Glutamatergic neuron (in vitro differentiated cells): Measurements from ENCODE around the gene PIN1. TPM values are rescaled to one million over a fixed set of nuclear protein-coding genes. Genes with fewer than 3 reads are reported as not detected.

Experiments
- DNase-seq: peaks from one replicate; pipeline ENCODE4 v3.0.0; 2022
- H3K27ac Mint-ChIP-seq: one replicate; pipeline ENCODE4 v1.8.0; 2020; ENCODE audit warnings: mild to moderate bottlenecking, mixed read lengths, inconsistent platforms; ENCODE audit not compliant: unreplicated experiment
- H3K27me3 Mint-ChIP-seq: one replicate; pipeline ENCODE4 v1.8.0; 2020; ENCODE audit warnings: mild to moderate bottlenecking, moderate library complexity, mixed read lengths, inconsistent platforms; ENCODE audit not compliant: unreplicated experiment
- H3K36me3 Mint-ChIP-seq: one replicate; pipeline ENCODE4 v1.8.0; 2020; ENCODE audit warnings: mild to moderate bottlenecking, mixed read lengths, inconsistent platforms; ENCODE audit not compliant: unreplicated experiment
- H3K4me1 Mint-ChIP-seq: one replicate; pipeline ENCODE4 v1.8.0; 2020; ENCODE audit warnings: mild to moderate bottlenecking, low read depth, mixed read lengths, inconsistent platforms; ENCODE audit not compliant: unreplicated experiment
- H3K4me3 Mint-ChIP-seq: one replicate; pipeline ENCODE4 v1.8.0; 2020; ENCODE audit warnings: mild to moderate bottlenecking, mixed read lengths, inconsistent platforms; ENCODE audit not compliant: unreplicated experiment
- H3K9me3 Mint-ChIP-seq: one replicate; pipeline ENCODE4 v1.8.0; 2020; ENCODE audit warnings: mild to moderate bottlenecking, moderate library complexity, mixed read lengths, inconsistent platforms; ENCODE audit not compliant: unreplicated experiment
- CTCF ChIP-seq: fragments of 200-600 bp; sonication (generic); IDR thresholded peaks from one replicate; pipeline ENCODE4 v1.5.0; 2021; ENCODE audit not compliant: partially characterized antibody, unreplicated experiment
- total RNA-seq: library from RNA; stranded (reverse); fragmentation: NEBNext Ultra II Directional; extraction: Animal tissue kit (Norgen Biotek cat#: 25700); gene quantifications from one replicate; pipeline ENCODE4 v1.2.1, GENCODE V29; 2021; ENCODE audit not compliant: unreplicated experiment

The PIN1 gene
- total RNA-seq, 1 donor from 2014 or later: 110 TPM

GRCh38 chr19:9891609-9892373, 56.7 kb downstream of the PIN1 start:
- Mint-ChIP-seq H3K4me3 (no peak overlapping the region), H3K27ac (no peak overlapping the region), H3K36me3 (no peaks in the 10 kb centered on the region), H3K4me1 (peaks cover 9% of the 10 kb centered on the region), H3K9me3 (peaks cover 3% of the 10 kb centered on the region), H3K27me3 (peaks cover 4% of the 10 kb centered on the region)
- no peak for TF ChIP-seq CTCF
- no peak for DNase-seq

Other genes with a start within 250 kb of the PIN1 start
- 71.8 TPM for gene ZNF561, start 214.1 kb upstream of the PIN1 start, total RNA-seq
- 71.4 TPM for gene ZNF562, start 160.2 kb upstream of the PIN1 start, total RNA-seq
- 19.0 TPM for gene ZNF846, start 66.6 kb upstream of the PIN1 start, total RNA-seq
- 43.0 TPM for gene FBXL12, start 16.2 kb upstream of the PIN1 start, total RNA-seq
- 324 TPM for gene UBL5, start 7.4 kb upstream of the PIN1 start, total RNA-seq
- gene OLFM2, start 101.2 kb downstream of the PIN1 start, total RNA-seq: 19.5 TPM
- 0.10 TPM for gene COL5A3, start 175.2 kb downstream of the PIN1 start, total RNA-seq
- not detected for gene RDH8, start 178.2 kb downstream of the PIN1 start, total RNA-seq